H1 (cell line): Measurements from ENCODE around the gene AHRR. TPM values are rescaled to one million over a fixed set of nuclear protein-coding genes. Genes with fewer than 3 reads are reported as not detected.
"Not testable (repeated sequence)": the region's sequence is repeated elsewhere in the genome, so short reads cannot be mapped to it uniquely, and the experiment has no call there.

Source experiments
- CTCF ChIA-PET: fragments of 300-600 bp; sonication (Branson Sonifier 250); formaldehyde crosslinking; loops from one replicate; lab custom pipeline; 2021; ENCODE audit not compliant: partially characterized antibody; lab: Charles Lee
- POLR2A ChIA-PET: fragments of 300-600 bp; sonication (Branson Sonifier 250); formaldehyde crosslinking; loops from one replicate; lab custom pipeline; 2021; ENCODE audit warnings: inconsistent platforms; ENCODE audit not compliant: partially characterized antibody; lab: Charles Lee
- DNase-seq, 2 experiments: peaks; one replicate each; pipeline versions ENCODE4 v3.0.0 to v3.0.0-alpha.2; 2010 to 2022; ENCODE audit warnings: low spot score in 2 of 2, low read depth in 1 of 2, mixed read lengths in 1 of 2
- FAIRE-seq: peaks from 2 replicates; lab custom pipeline; 2011; peaks lifted over from hg19 to GRCh38; lab: Jason Lieb, UNC
- H2AFZ ChIP-seq: 2 replicates; pipeline ENCODE4 v1.8.1; 2012; ENCODE audit warnings: low read length, inconsistent platforms
- H2AK5ac ChIP-seq: 2 replicates; pipeline ENCODE4 v1.6.1; 2013; ENCODE audit warnings: low read depth, low read length
- H2BK120ac ChIP-seq: replicated peaks from 2 replicates; pipeline ENCODE3; 2013; ENCODE audit warnings: low read depth, low read length, inconsistent platforms
- H2BK12ac ChIP-seq: 2 replicates; pipeline ENCODE4 v1.6.1; 2013; ENCODE audit warnings: low read depth, low read length
- H2BK15ac ChIP-seq: 2 replicates; pipeline ENCODE4 v1.6.1; 2013; ENCODE audit warnings: low read length
- H2BK20ac ChIP-seq: 2 replicates; pipeline ENCODE4 v1.6.1; 2013; ENCODE audit warnings: low read length
- H2BK5ac ChIP-seq: 2 replicates; pipeline ENCODE4 v1.6.1; 2013; ENCODE audit warnings: low read depth, low read length
- H3K14ac ChIP-seq: 2 replicates; pipeline ENCODE4 v1.6.1; 2013; ENCODE audit warnings: inconsistent platforms; ENCODE audit not compliant: insufficient read length
- H3K18ac ChIP-seq: 2 replicates; pipeline ENCODE4 v1.6.1; 2013; ENCODE audit warnings: low read length; ENCODE audit errors: extremely low read depth
- H3K23ac ChIP-seq: 2 replicates; pipeline ENCODE4 v1.6.1; 2013; ENCODE audit warnings: inconsistent platforms; ENCODE audit not compliant: insufficient read length
- H3K23me2 ChIP-seq: 2 replicates; pipeline ENCODE4 v1.6.1; 2013; ENCODE audit warnings: low read depth, low read length
- H3K27ac ChIP-seq: 2 replicates; pipeline ENCODE4 v1.6.1; 2011; ENCODE audit warnings: low read depth, low read length, inconsistent platforms
- H3K27me3 ChIP-seq, 4 experiments: replicated peaks in 1 of 4; 1 replicate in 1 of 4; 2 replicates in 3 of 4; pipeline versions ENCODE4 v1.6.1 to v1.8.1; 2011 to 2013; ENCODE audit warnings: low read length in 3 of 4, mild to moderate bottlenecking in 3 of 4, inconsistent platforms in 2 of 4, mixed read lengths in 2 of 4, moderate library complexity in 1 of 4; ENCODE audit not compliant: control insufficient read depth in 3 of 4, insufficient read depth in 3 of 4; ENCODE audit errors: extremely low read depth in 1 of 4
- H3K36me3 ChIP-seq, 4 experiments: 2 replicates each; pipeline versions ENCODE4 v1.6.1 to v1.8.1; 2011 to 2013; ENCODE audit warnings: mild to moderate bottlenecking in 4 of 4, low read length in 3 of 4, moderate library complexity in 2 of 4, control low read depth in 1 of 4, inconsistent platforms in 1 of 4; ENCODE audit not compliant: insufficient read depth in 4 of 4, control insufficient read depth in 2 of 4
- H3K4ac ChIP-seq: replicated peaks from 2 replicates; pipeline ENCODE3; 2013; ENCODE audit warnings: low read length, low read depth, mixed read lengths, inconsistent platforms; ENCODE audit not compliant: insufficient read length
- H3K4me1 ChIP-seq, 4 experiments: replicated peaks in 1 of 4; 1 replicate in 1 of 4; 2 replicates in 3 of 4; pipeline versions ENCODE4 v1.6.1 to v1.8.1; 2011 to 2013; ENCODE audit warnings: low read length in 3 of 4, inconsistent platforms in 2 of 4, mixed read lengths in 1 of 4; ENCODE audit not compliant: insufficient read depth in 4 of 4, control insufficient read depth in 3 of 4
- H3K4me2 ChIP-seq, 2 experiments: 2 replicates each; pipeline versions ENCODE4 v1.6.1 to v1.8.1; 2011 to 2013; ENCODE audit warnings: low read depth in 2 of 2, low read length in 2 of 2, control low read depth in 1 of 2, inconsistent platforms in 1 of 2, mild to moderate bottlenecking in 1 of 2; ENCODE audit not compliant: insufficient read depth in 1 of 2
- H3K4me3 ChIP-seq, 4 experiments: fragments of 200-600, 300-600 bp in 1 of 4; sonication (generic), shearing (Covaris generic), sonication (Bioruptor Twin) in 1 of 4; 2 replicates each; pipeline versions ENCODE4 v1.5.1 to v1.8.1; 2011 to 2016; ENCODE audit warnings: low read length in 4 of 4, low read depth in 3 of 4, control low read depth in 2 of 4, inconsistent platforms in 2 of 4, mild to moderate bottlenecking in 2 of 4, mixed read lengths in 1 of 4, moderate library complexity in 1 of 4; ENCODE audit not compliant: insufficient read depth in 2 of 4; ENCODE audit errors: extremely low read depth in 1 of 4
- H3K56ac ChIP-seq: replicated peaks from 2 replicates; pipeline ENCODE3; 2013; ENCODE audit warnings: low read depth, mild to moderate bottlenecking, mixed read lengths, low read length, inconsistent platforms; ENCODE audit not compliant: insufficient read length
- H3K79me1 ChIP-seq: 2 replicates; pipeline ENCODE4 v1.6.1; 2013; ENCODE audit warnings: low read depth, low read length, control low read depth
- H3K79me2 ChIP-seq, 2 experiments: 2 replicates each; pipeline versions ENCODE4 v1.6.1 to v1.8.1; 2012 to 2013; ENCODE audit warnings: low read length in 2 of 2, mild to moderate bottlenecking in 2 of 2, inconsistent platforms in 1 of 2; ENCODE audit not compliant: insufficient read depth in 2 of 2, control insufficient read depth in 1 of 2
- H3K9ac ChIP-seq, 4 experiments: replicated peaks in 1 of 4; 1 replicate in 1 of 4; 2 replicates in 3 of 4; pipeline versions ENCODE4 v1.6.1 to v1.8.1; 2011 to 2013; ENCODE audit warnings: low read depth in 3 of 4, low read length in 3 of 4, control low read depth in 2 of 4, mild to moderate bottlenecking in 2 of 4, moderate library complexity in 2 of 4, inconsistent platforms in 1 of 4; ENCODE audit errors: extremely low read depth in 1 of 4
- H3K9me3 ChIP-seq, 2 experiments: 2 replicates each; pipeline versions ENCODE4 v1.6.1 to v1.8.1; 2012 to 2013; ENCODE audit warnings: mild to moderate bottlenecking in 2 of 2, moderate library complexity in 2 of 2, control low read depth in 1 of 2, inconsistent platforms in 1 of 2, low read depth in 1 of 2, low read length in 1 of 2, mixed read lengths in 1 of 2; ENCODE audit not compliant: insufficient read depth in 2 of 2
- H4K20me1 ChIP-seq, 2 experiments: replicated peaks in 1 of 2; 2 replicates each; pipeline versions ENCODE3 to v1.8.1; 2011 to 2013; ENCODE audit warnings: inconsistent platforms in 2 of 2, low read length in 2 of 2, mild to moderate bottlenecking in 1 of 2; ENCODE audit not compliant: insufficient read depth in 2 of 2, control insufficient read depth in 1 of 2
- H4K5ac ChIP-seq: 2 replicates; pipeline ENCODE4 v1.6.1; 2013; ENCODE audit warnings: low read length, low read depth, mixed read lengths, inconsistent platforms; ENCODE audit not compliant: insufficient read length
- H4K8ac ChIP-seq: 2 replicates; pipeline ENCODE4 v1.8.0; 2013; ENCODE audit warnings: mild to moderate bottlenecking, moderate library complexity, low read length, inconsistent platforms; ENCODE audit not compliant: insufficient read depth; ENCODE audit errors: extremely low read depth
- H4K91ac ChIP-seq: replicated peaks from 2 replicates; pipeline ENCODE3; 2013; ENCODE audit warnings: low read length, mixed read lengths, inconsistent platforms; ENCODE audit not compliant: insufficient read length
- SUZ12 ChIP-seq: fragments of 200-600 bp; sonication (generic); IDR thresholded peaks from 2 replicates; pipeline ENCODE4 v1.6.1; 2012; ENCODE audit warnings: mild to moderate bottlenecking, inconsistent platforms, low read length, moderate library complexity, mixed read lengths
- WGBS, 2 experiments: shearing (Covaris generic) in 1 of 2; methylation state at CpG; one replicate each; pipeline versions ENCODE4 v1.1.6 to v1.1.7; 2013 to 2015; ENCODE audit warnings: low lambda C conversion rate in 2 of 2, mixed read lengths in 2 of 2, inconsistent platforms in 1 of 2, low coverage in 1 of 2, missing lambda C conversion rate in 1 of 2; ENCODE audit not compliant: insufficient replicate concordance in 2 of 2, insufficient coverage in 1 of 2, insufficient read length in 1 of 2; ENCODE audit errors: extremely low coverage in 1 of 2, missing lambda C conversion rate in 1 of 2; 5-methylcytosine and 5-hydroxymethylcytosine counted together
- polyA plus RNA-seq, 7 experiments: library from polyadenylated mRNA; depleted of rRNA in 3 of 7; stranded (reverse) in 5 of 7; unstranded in 2 of 7; fragments of >200 nt in 5 of 7; fragments of 200-250 nt in 2 of 7; gene quantifications; 1 replicate in 5 of 7; 2 replicates in 1 of 7; 4 replicates in 1 of 7; pipeline versions ENCODE4 v1.2.1 to v1.2.3, GENCODE V29; 2011 to 2013; ENCODE audit warnings: missing spikeins in 2 of 7, mixed read lengths in 2 of 7
- total RNA-seq: library from RNA; stranded (reverse); fragmentation: NEBNext Ultra II Directional; extraction: Animal tissue kit (Norgen Biotek cat#: 25700); gene quantifications from 2 replicates; pipeline ENCODE4 v1.2.1, GENCODE V29; 2021

The AHRR gene
- total and polyA plus RNA-seq, 2 of the 8 experiments (the other 6 are each of a cell fraction or from before 2014, with no cell fraction given): 0.41 to 0.80 TPM

GRCh38 chr5:474232-474839, 152.8 kb downstream of the AHRR start:
- H3K79me1 ChIP-seq, H3K23ac ChIP-seq, H4K8ac ChIP-seq, H4K91ac ChIP-seq, H3K56ac ChIP-seq, H2BK20ac ChIP-seq, H2AFZ ChIP-seq, H3K9me3 ChIP-seq, H4K5ac ChIP-seq, H3K27ac ChIP-seq, H2AK5ac ChIP-seq, DNase-seq, H3K4ac ChIP-seq, H2BK12ac ChIP-seq, H3K9ac ChIP-seq, H3K36me3 ChIP-seq, H3K79me2 ChIP-seq, FAIRE-seq, H3K14ac ChIP-seq, H2BK120ac ChIP-seq, H2BK5ac ChIP-seq, H2BK15ac ChIP-seq, H3K18ac ChIP-seq: not testable (repeated sequence)
- Histone ChIP-seq H3K4me1 (peaks cover 0 to 11% (median 6%) of the 10 kb centered on the region in 4 experiments; a peak in 4 of 7 replicates), H3K4me2 (peak overlapping the region; percentile 44 to 98), H4K20me1 (peaks cover 4 to 23% of the 10 kb centered on the region in 2 experiments), H3K4me3 (peak overlapping the region; percentile 63 to 76 (median 64)), H3K27me3 (peaks cover 13 to 35% (median 28%) of the 10 kb centered on the region in 4 experiments), H3K23me2 (peaks cover 15% of the 10 kb centered on the region; the same call in 1 of the 2 replicates)
- CTCF ChIA-PET: interaction anchor here (1.2 to 1.4 kb wide), 2 partner anchors 29 to 49 kb away, joined by 3 to 7 read pairs; no protein-coding TSS in a partner anchor
- POLR2A ChIA-PET: interaction anchor here (0.9 to 2.0 kb wide), 6 partner anchors 14 to 59 kb away, joined by 3 to 5 read pairs (median 4); no protein-coding TSS in a partner anchor
- TF ChIP-seq SUZ12: peak; percentile 58; the same call in 1 of the 2 replicates
- no CpG with 5 or more reads among the region's 50 CpGs for WGBS, 2 experiments
